Lower leg skin (tissue), 4 donors: Measurements from ENCODE around the gene AOC2. TPM values are rescaled to one million over a fixed set of nuclear protein-coding genes. Genes with fewer than 3 reads are reported as not detected.
"Not testable (repeated sequence)": the region's sequence is repeated elsewhere in the genome, so short reads cannot be mapped to it uniquely, and the experiment has no call there.

ENCODE experiments used
- DNase-seq, 2 donors: peaks; one replicate each; pipeline ENCODE4 v3.0.0-alpha.2; 2019; ENCODE audit warnings: low spot score in 2 of 2
- H3K4me3 ChIP-seq: fragments of 200-600 bp; sonication (generic); 2 replicates; pipeline ENCODE4 v1.5.1; 2017; ENCODE audit warnings: mild to moderate bottlenecking, low read depth; ENCODE audit not compliant: poor library complexity, severe bottlenecking
- CTCF ChIP-seq, 3 donors: fragments of 450-650 bp; IDR thresholded peaks; one replicate each; pipeline ENCODE4 v1.5.1; 2016; ENCODE audit warnings: antibody characterized with exemption in 3 of 3, mild to moderate bottlenecking in 3 of 3, moderate library complexity in 2 of 3
- POLR2A ChIP-seq, 2 donors: fragments of 450-650 bp; IDR thresholded peaks; one replicate each; pipeline ENCODE4 v1.6.1; 2016 to 2017; ENCODE audit warnings: antibody characterized with exemption in 2 of 2, mild to moderate bottlenecking in 1 of 2, moderate library complexity in 1 of 2
- WGBS, 2 donors: methylation state at CpG; one replicate each; pipeline ENCODE4 v1.1.5; 2018; 5-methylcytosine and 5-hydroxymethylcytosine counted together
- intact Hi-C: fragments of 100-400 bp; cut with DNase I; formaldehyde crosslinking; loops from one replicate; pipeline ENCODE4 v1.15.0; 2023; ENCODE audit warnings: low total_unique reads
- total RNA-seq, 4 donors: library from RNA; depleted of rRNA; stranded (reverse); fragments of >200 nt; gene quantifications; one replicate each; pipeline ENCODE4 v1.1.0, GENCODE V29; 2016

AOC2 gene
- total RNA-seq, 4 donors from 2014 or later = 0.52 to 2.4 (median 1.2) TPM

- TF ChIP-seq POLR2A (IDR thresholded peaks at IDR 0.05) (no peak), CTCF (IDR thresholded peaks at IDR 0.05) (no peak)
- intact Hi-C loops = loop anchor here (5.0 to 10.0 kb wide), 2 partner anchors 85 to 148 kb away; partner anchors contain the start of gene RPL27
- no peak overlapping the region for H3K4me3 ChIP-seq
- DNase-seq = no peak
- WGBS, 2 donors = 54 to 60% methylated on average over 8 of the region's 8 CpGs
Observed at GRCh38 chr17:42849451-42850181, 5.2 kb downstream of the AOC2 start.

GRCh38 chr17:42850954-42851353 lies 6.6 kb downstream of the AOC2 start, which contains the start of gene AOC3:
TSS of gene AOC3 (plus strand) at chr17:42851199. CDS start at chr17:42851344, 145 bp downstream.
- TF ChIP-seq POLR2A (IDR thresholded peaks at IDR 0.05) = no peak
- no peak for TF ChIP-seq CTCF (IDR thresholded peaks at IDR 0.05)
- H3K4me3 ChIP-seq = no peak within 1 kb of the TSS
- intact Hi-C loops = no loop called here
- 42 to 45% methylated on average over 9 of the region's 9 CpGs for WGBS, 2 donors
- DNase-seq = peak in 1 of 2 donors; percentile 85

- intact Hi-C loops, DNase-seq, H3K4me3 ChIP-seq: not testable (repeated sequence)
- 82 to 84% methylated on average over 7 to 14 of the region's 28 CpGs for WGBS, 2 donors
Observed at GRCh38 chr17:42851371-42852240, 7.2 kb downstream of the AOC2 start.

GRCh38 chr17:42852351-42852750 lies 8.0 kb downstream of the AOC2 start:
- 81 to 84% methylated on average over 15 of the region's 15 CpGs for WGBS, 2 donors
- no peak for TF ChIP-seq CTCF (IDR thresholded peaks at IDR 0.05)
- TF ChIP-seq POLR2A (IDR thresholded peaks at IDR 0.05) = no peak
- intact Hi-C loops = no loop called here
- no peak overlapping the region for H3K4me3 ChIP-seq
- no peak for DNase-seq

- intact Hi-C loops = no loop called here
- TF ChIP-seq POLR2A (IDR thresholded peaks at IDR 0.05) (no peak), CTCF (IDR thresholded peaks at IDR 0.05) (no peak)
- WGBS, 2 donors = 61 to 64% methylated on average over 4 of the region's 4 CpGs
- H3K4me3 ChIP-seq = no peak overlapping the region
- no peak for DNase-seq
Observed at GRCh38 chr17:42853004-42853403, 8.6 kb downstream of the AOC2 start.

GRCh38 chr17:42853597-42853967 lies 9.2 kb downstream of the AOC2 start:
- intact Hi-C loops = no loop called here
- no peak overlapping the region for H3K4me3 ChIP-seq
- no peak for DNase-seq
- TF ChIP-seq POLR2A (IDR thresholded peaks at IDR 0.05) (no peak), CTCF (IDR thresholded peaks at IDR 0.05) (no peak)
- WGBS, 2 donors = 75 to 84% methylated on average over 5 of the region's 5 CpGs
